Mesothelial cell of epicardium (in vitro differentiated cells): Measurements from ENCODE around the gene ARMH2. TPM values are rescaled to one million over a fixed set of nuclear protein-coding genes. Genes with fewer than 3 reads are reported as not detected.

ENCODE experiments used
- DNase-seq, 2 experiments: peaks; one replicate each; pipeline ENCODE4 v3.0.0; 2021; ENCODE audit warnings: low spot score in 2 of 2; ENCODE audit not compliant: unreplicated experiment in 2 of 2
- H3K27ac Mint-ChIP-seq: 2 replicates; pipeline ENCODE4 v1.8.0; 2021; ENCODE audit warnings: mixed read lengths
- H3K27me3 Mint-ChIP-seq: 2 replicates; pipeline ENCODE4 v1.8.0; 2021; ENCODE audit warnings: low read depth, mixed read lengths
- H3K36me3 Mint-ChIP-seq: 2 replicates; pipeline ENCODE4 v1.8.0; 2021; ENCODE audit warnings: mixed read lengths
- H3K4me1 Mint-ChIP-seq: 2 replicates; pipeline ENCODE4 v1.8.0; 2021; ENCODE audit warnings: mixed read lengths
- H3K4me3 Mint-ChIP-seq: 2 replicates; pipeline ENCODE4 v1.8.0; 2021; ENCODE audit warnings: mild to moderate bottlenecking, moderate library complexity, mixed read lengths
- H3K9me3 Mint-ChIP-seq: 2 replicates; pipeline ENCODE4 v1.8.0; 2021; ENCODE audit warnings: mixed read lengths
- total RNA-seq: library from RNA; stranded (reverse); gene quantifications from 3 replicates; pipeline ENCODE4 v1.2.1, GENCODE V29; 2021
- TF ChIP-seq, protein P1 (sequence below): fragments of 200-600 bp; sonication (generic); IDR thresholded peaks from one replicate; pipeline ENCODE4 v1.5.0; 2021; ENCODE audit warnings: antibody characterized with exemption; ENCODE audit not compliant: unreplicated experiment

The ARMH2 gene
- total RNA-seq, 1 donor from 2014 or later: not detected

GRCh38 chr6:24821860-24822444, 23.2 kb upstream of the ARMH2 start:
- Mint-ChIP-seq H3K4me1 (peaks cover 4% of the 10 kb centered on the region), H3K27me3 (no peaks in the 10 kb centered on the region), H3K9me3 (no peaks in the 10 kb centered on the region), H3K27ac (no peak overlapping the region), H3K4me3 (no peak overlapping the region), H3K36me3 (no peaks in the 10 kb centered on the region)
- TF ChIP-seq, protein P1, sequence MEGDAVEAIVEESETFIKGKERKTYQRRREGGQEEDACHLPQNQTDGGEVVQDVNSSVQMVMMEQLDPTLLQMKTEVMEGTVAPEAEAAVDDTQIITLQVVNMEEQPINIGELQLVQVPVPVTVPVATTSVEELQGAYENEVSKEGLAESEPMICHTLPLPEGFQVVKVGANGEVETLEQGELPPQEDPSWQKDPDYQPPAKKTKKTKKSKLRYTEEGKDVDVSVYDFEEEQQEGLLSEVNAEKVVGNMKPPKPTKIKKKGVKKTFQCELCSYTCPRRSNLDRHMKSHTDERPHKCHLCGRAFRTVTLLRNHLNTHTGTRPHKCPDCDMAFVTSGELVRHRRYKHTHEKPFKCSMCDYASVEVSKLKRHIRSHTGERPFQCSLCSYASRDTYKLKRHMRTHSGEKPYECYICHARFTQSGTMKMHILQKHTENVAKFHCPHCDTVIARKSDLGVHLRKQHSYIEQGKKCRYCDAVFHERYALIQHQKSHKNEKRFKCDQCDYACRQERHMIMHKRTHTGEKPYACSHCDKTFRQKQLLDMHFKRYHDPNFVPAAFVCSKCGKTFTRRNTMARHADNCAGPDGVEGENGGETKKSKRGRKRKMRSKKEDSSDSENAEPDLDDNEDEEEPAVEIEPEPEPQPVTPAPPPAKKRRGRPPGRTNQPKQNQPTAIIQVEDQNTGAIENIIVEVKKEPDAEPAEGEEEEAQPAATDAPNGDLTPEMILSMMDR: no peak
- DNase-seq: no peak

- no peaks in the 10 kb centered on the region for H3K9me3 Mint-ChIP-seq
- no peak overlapping the region for H3K27ac Mint-ChIP-seq
- no peaks in the 10 kb centered on the region for H3K27me3 Mint-ChIP-seq
- DNase-seq: no peak
- TF ChIP-seq, protein P1: no peak
- no peaks in the 10 kb centered on the region for H3K4me1 Mint-ChIP-seq
- H3K4me3 Mint-ChIP-seq: no peak overlapping the region
- no peaks in the 10 kb centered on the region for H3K36me3 Mint-ChIP-seq
Observed at GRCh38 chr6:24818346-24818745, 19.6 kb upstream of the ARMH2 start.

GRCh38 chr6:24809728-24810127, 11.0 kb upstream of the ARMH2 start:
- no peak overlapping the region for H3K4me3 Mint-ChIP-seq
- no peaks in the 10 kb centered on the region for H3K4me1 Mint-ChIP-seq
- TF ChIP-seq, protein P1: no peak
- no peaks in the 10 kb centered on the region for H3K9me3 Mint-ChIP-seq
- H3K27ac Mint-ChIP-seq: no peak overlapping the region
- no peaks in the 10 kb centered on the region for H3K36me3 Mint-ChIP-seq
- DNase-seq: no peak
- H3K27me3 Mint-ChIP-seq: no peaks in the 10 kb centered on the region

DNA sequence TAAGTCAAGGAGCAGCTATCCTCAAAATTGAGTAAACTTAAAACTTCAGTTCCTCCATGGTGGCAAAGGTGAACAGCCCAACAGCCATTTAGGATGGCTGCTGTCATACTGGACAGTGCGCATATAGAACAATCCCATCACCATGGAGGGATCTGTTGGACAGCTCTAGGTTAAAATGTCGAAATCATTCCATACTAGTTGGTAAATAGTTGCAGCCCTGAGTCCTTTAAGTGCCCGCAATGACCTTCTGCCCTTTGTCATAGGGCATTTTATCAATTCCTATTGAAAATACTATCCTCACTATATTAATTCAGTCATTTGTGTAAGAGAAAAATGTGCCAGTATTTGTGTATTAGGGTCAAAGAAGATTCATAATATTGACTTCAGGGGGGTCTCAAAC, 8.9 kb upstream of the ARMH2 start:
- H3K27me3 Mint-ChIP-seq: no peaks in the 10 kb centered on the region
- DNase-seq: no peak
- no peaks in the 10 kb centered on the region for H3K4me1 Mint-ChIP-seq
- no peak overlapping the region for H3K27ac Mint-ChIP-seq
- no peaks in the 10 kb centered on the region for H3K36me3 Mint-ChIP-seq
- H3K9me3 Mint-ChIP-seq: no peaks in the 10 kb centered on the region
- TF ChIP-seq, protein P1: no peak
- H3K4me3 Mint-ChIP-seq: no peak overlapping the region

DNA sequence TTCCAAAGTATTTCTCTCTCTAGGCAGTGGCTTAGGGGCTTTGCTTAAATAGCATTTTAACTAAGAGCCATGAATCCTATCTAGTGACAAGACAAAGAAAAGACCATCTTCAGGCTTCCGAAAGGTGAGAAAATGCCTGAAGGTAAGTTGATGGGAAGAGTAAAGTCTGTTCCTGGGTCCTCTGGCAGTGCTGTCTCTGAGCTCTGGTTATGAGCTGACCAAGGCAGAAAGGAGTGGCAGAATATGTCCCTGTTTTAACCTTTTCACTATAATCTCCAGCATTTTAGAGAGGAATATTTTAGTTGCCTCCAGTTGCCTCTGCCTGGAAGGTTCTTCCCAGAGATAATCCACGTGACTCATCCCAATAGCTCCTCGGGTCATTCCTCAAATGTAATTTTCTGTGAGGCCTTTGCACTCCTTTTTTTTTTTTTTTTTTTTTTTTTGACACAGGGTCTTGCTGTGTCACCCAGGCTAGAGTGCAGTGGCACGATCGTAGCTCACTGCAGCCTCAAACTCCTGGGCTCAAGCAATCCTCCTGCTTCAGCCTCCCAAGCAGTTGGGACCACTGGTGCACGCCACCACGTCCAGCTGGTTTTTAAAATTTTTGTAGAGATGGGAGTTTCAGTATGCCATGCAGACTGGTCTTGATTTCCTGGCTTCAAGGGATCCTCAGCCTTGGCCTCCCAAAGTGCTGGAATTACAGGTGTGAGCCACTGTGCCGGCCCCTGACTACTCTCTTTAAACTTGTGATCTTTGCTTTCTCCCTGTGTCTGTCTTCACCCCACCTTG, 3.7 kb upstream of the ARMH2 start:
- Mint-ChIP-seq H3K4me1 (peaks cover 10% of the 10 kb centered on the region), H3K36me3 (no peaks in the 10 kb centered on the region)
- DNase-seq: no peak

More for the DNA sequence above, 3.7 kb upstream of the ARMH2 start:
- no peak overlapping the region for H3K27ac Mint-ChIP-seq
- TF ChIP-seq, protein P1: no peak
- no peaks in the 10 kb centered on the region for H3K9me3 Mint-ChIP-seq
- no peak overlapping the region for H3K4me3 Mint-ChIP-seq
- H3K27me3 Mint-ChIP-seq: no peaks in the 10 kb centered on the region
